GM23338 (cell line): Measurements from ENCODE around the gene AKAP10. TPM values are rescaled to one million over a fixed set of nuclear protein-coding genes. Genes with fewer than 3 reads are reported as not detected.

ENCODE experiments used
- ATAC-seq: fragments of 200-7000 bp; cut with Tn5 transposase; 3 replicates; pipeline ENCODE4 v1.9.1; 2020
- DNase-seq: peaks from one replicate; pipeline ENCODE4 v3.0.0-alpha.2; 2015; ENCODE audit warnings: low spot score
- H2AFZ ChIP-seq: fragments of 200-600 bp; sonication (generic); 2 replicates; pipeline ENCODE4 v1.8.0; 2016; ENCODE audit warnings: antibody characterized with exemption, mild to moderate bottlenecking, moderate library complexity
- H3F3A ChIP-seq: fragments of 200-600 bp; sonication (generic); replicated peaks from 2 replicates; pipeline ENCODE4 v1.8.0; 2017; ENCODE audit warnings: antibody characterized with exemption, mixed run types, low read depth
- H3K27ac ChIP-seq: fragments of 200-600 bp; sonication (generic); 2 replicates; pipeline ENCODE4 v1.6.1; 2016; ENCODE audit warnings: low read depth
- H3K27me3 ChIP-seq: fragments of 200-600 bp; sonication (generic); 2 replicates; pipeline ENCODE4 v1.8.0; 2016; ENCODE audit warnings: mild to moderate bottlenecking, mixed run types, moderate library complexity; ENCODE audit not compliant: insufficient read depth
- H3K36me3 ChIP-seq: fragments of 200-600 bp; sonication (generic); 2 replicates; pipeline ENCODE4 v1.8.0; 2016; ENCODE audit warnings: mild to moderate bottlenecking; ENCODE audit not compliant: insufficient read depth
- H3K4me1 ChIP-seq: fragments of 200-600 bp; sonication (generic); 2 replicates; pipeline ENCODE4 v1.8.0; 2016; ENCODE audit warnings: mild to moderate bottlenecking, moderate library complexity; ENCODE audit not compliant: insufficient read depth
- H3K4me2 ChIP-seq: fragments of 200-600 bp; sonication (generic); 2 replicates; pipeline ENCODE4 v1.7.1; 2017; ENCODE audit warnings: mixed run types
- H3K4me3 ChIP-seq: fragments of 200-600 bp; sonication (generic); 2 replicates; pipeline ENCODE4 v1.6.1; 2016; ENCODE audit warnings: mixed run types
- H3K79me2 ChIP-seq: fragments of 200-600 bp; sonication (generic); replicated peaks from 2 replicates; pipeline ENCODE4 v1.8.0; 2017; ENCODE audit warnings: mild to moderate bottlenecking; ENCODE audit not compliant: insufficient read depth
- H3K9me2 ChIP-seq: fragments of 200-600 bp; sonication (generic); 2 replicates; pipeline ENCODE4 v1.8.0; 2017; ENCODE audit not compliant: insufficient read depth
- H4K20me1 ChIP-seq: fragments of 200-600 bp; sonication (generic); replicated peaks from 2 replicates; pipeline ENCODE4 v1.8.0; 2017; ENCODE audit warnings: mild to moderate bottlenecking; ENCODE audit not compliant: insufficient read depth
- H3K27ac Mint-ChIP-seq: 2 replicates; pipeline ENCODE4 v1.8.0; 2020; ENCODE audit warnings: inconsistent platforms, mild to moderate bottlenecking, moderate library complexity, mixed read lengths
- H3K27me3 Mint-ChIP-seq: 3 replicates; pipeline ENCODE4 v1.8.0; 2022; ENCODE audit warnings: low read depth, mild to moderate bottlenecking, moderate library complexity, mixed read lengths, inconsistent platforms; ENCODE audit not compliant: insufficient read depth, poor library complexity
- H3K36me3 Mint-ChIP-seq: 3 replicates; pipeline ENCODE4 v1.8.0; 2021; ENCODE audit warnings: low read depth, mild to moderate bottlenecking, inconsistent platforms, moderate library complexity, mixed read lengths
- H3K4me1 Mint-ChIP-seq: 3 replicates; pipeline ENCODE4 v1.8.0; 2020; ENCODE audit warnings: mild to moderate bottlenecking, inconsistent platforms, mixed read lengths
- H3K4me3 Mint-ChIP-seq: 3 replicates; pipeline ENCODE4 v1.8.0; 2021; ENCODE audit warnings: moderate library complexity, mild to moderate bottlenecking, inconsistent platforms, mixed read lengths
- H3K9me3 Mint-ChIP-seq: 3 replicates; pipeline ENCODE4 v1.8.0; 2020; ENCODE audit warnings: moderate library complexity, mild to moderate bottlenecking, inconsistent platforms, mixed read lengths
- CREB1 ChIP-seq: fragments of 250-450 bp; sonication (Bioruptor Pico); IDR thresholded peaks from 2 replicates; pipeline ENCODE4 v1.5.0; 2020; ENCODE audit warnings: low read depth, mild to moderate bottlenecking, moderate library complexity
- EZH2 ChIP-seq: fragments of 200-600 bp; sonication (generic); IDR thresholded peaks from one replicate; pipeline ENCODE4 v1.8.0; 2017; ENCODE audit warnings: antibody characterized with exemption, mild to moderate bottlenecking, low read depth; ENCODE audit not compliant: unreplicated experiment
- EZH2phosphoT487 ChIP-seq: fragments of 200-600 bp; sonication (generic); IDR thresholded peaks from one replicate; pipeline ENCODE4 v1.8.1; 2018; ENCODE audit warnings: antibody characterized with exemption; ENCODE audit not compliant: unreplicated experiment
- JUNB ChIP-seq: IDR thresholded peaks from one replicate; pipeline ENCODE4 v1.6.1; 2016; ENCODE audit warnings: antibody characterized with exemption; ENCODE audit not compliant: unreplicated experiment
- NANOG ChIP-seq: IDR thresholded peaks from 2 replicates; pipeline ENCODE4 v1.6.1; 2016; ENCODE audit warnings: antibody characterized with exemption, borderline replicate concordance
- POLR2AphosphoS5 ChIP-seq: IDR thresholded peaks from 2 replicates; pipeline ENCODE4 v1.6.1; 2016; ENCODE audit warnings: antibody characterized with exemption, low read depth
- STAT1 ChIP-seq: IDR thresholded peaks from one replicate; pipeline ENCODE4 v1.6.1; 2016; ENCODE audit warnings: antibody characterized with exemption; ENCODE audit not compliant: unreplicated experiment
- ZNF114 ChIP-seq: fragments of 250-450 bp; sonication (Bioruptor Pico); IDR thresholded peaks from 2 replicates; pipeline ENCODE4 v1.5.0; 2020; ENCODE audit warnings: mild to moderate bottlenecking, moderate library complexity
- polyA plus RNA-seq: library from polyadenylated mRNA; unstranded; fragments of >200 nt; fragmentation: Nextera tagmentation; extraction: Ambion mirVana; gene quantifications from 2 replicates; pipeline ENCODE4 v1.2.1, GENCODE V29; 2016
- total RNA-seq: library from RNA; depleted of rRNA; stranded (reverse); fragments of >200 nt; shearing (Covaris generic); gene quantifications from 2 replicates; pipeline ENCODE4 v1.2.3, GENCODE V29; 2014
- TF ChIP-seq, protein P1 (sequence below): IDR thresholded peaks from one replicate; pipeline ENCODE4 v1.6.1; 2018; ENCODE audit warnings: antibody characterized with exemption; ENCODE audit not compliant: unreplicated experiment
- TF ChIP-seq, protein P2 (sequence below): IDR thresholded peaks from 2 replicates; pipeline ENCODE4 v1.6.1; 2016; ENCODE audit warnings: antibody characterized with exemption
- TF ChIP-seq, protein P3 (sequence below): fragments of 250-450 bp; sonication (Bioruptor Pico); IDR thresholded peaks from 2 replicates; pipeline ENCODE4 v1.5.0; 2020; ENCODE audit warnings: mild to moderate bottlenecking, moderate library complexity

The AKAP10 gene
- total and polyA plus RNA-seq, 2 experiments from 2014 or later, result 16.7 to 25.9 TPM

DNA sequence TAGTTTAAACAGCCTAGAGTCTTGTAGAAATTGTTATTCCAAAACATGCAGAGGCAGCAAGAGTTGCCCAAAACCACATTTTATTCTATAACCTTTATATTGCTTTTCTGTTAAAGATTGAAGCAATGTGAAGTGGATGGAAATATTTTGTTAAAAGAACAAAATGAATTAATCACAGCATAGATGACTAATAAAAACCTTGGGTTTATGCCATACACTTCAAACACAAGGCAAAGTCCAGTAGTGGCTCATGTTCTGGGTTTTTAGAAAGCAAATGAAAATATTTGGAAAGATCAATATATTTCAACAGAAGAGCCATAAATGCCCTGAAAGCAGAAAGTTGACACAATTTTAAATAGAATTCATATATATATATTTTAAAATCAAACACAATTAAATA lies 73.2 kb downstream of the AKAP10 start:
- Histone ChIP-seq H3K79me2 (no peaks in the 10 kb centered on the region), H3K4me2 (no peak overlapping the region), H2AFZ (no peak overlapping the region), H3K4me3 (no peak overlapping the region), H3K4me1 (no peaks in the 10 kb centered on the region), H3K36me3 (peaks cover 45% of the 10 kb centered on the region), H3K9me2 (no peaks in the 10 kb centered on the region), H3K27ac (no peak overlapping the region), H3F3A (0 out of 2 replicates have a peak, but pooled peaks cover 2% of the 10 kb centered on the region), H4K20me1 (peaks cover 4% of the 10 kb centered on the region; the same call in 1 of the 2 replicates), H3K27me3 (no peaks in the 10 kb centered on the region)
- Mint-ChIP-seq H3K36me3 (peaks cover 65% of the 10 kb centered on the region), H3K27ac (no peak overlapping the region), H3K4me3 (no peak overlapping the region), H3K4me1 (no peaks in the 10 kb centered on the region), H3K27me3 (peaks cover 7% of the 10 kb centered on the region), H3K9me3 (no peaks in the 10 kb centered on the region)
- no peak for ATAC-seq
- no peak for DNase-seq
- TF ChIP-seq POLR2AphosphoS5 (no peak), STAT1 (no peak), ZNF114 (CRISPR knock-in tag) (no peak), JUNB (no peak), EZH2phosphoT487 (no peak), NANOG (no peak), CREB1 (no peak), EZH2 (no peak)
- TF ChIP-seq, protein P1, sequence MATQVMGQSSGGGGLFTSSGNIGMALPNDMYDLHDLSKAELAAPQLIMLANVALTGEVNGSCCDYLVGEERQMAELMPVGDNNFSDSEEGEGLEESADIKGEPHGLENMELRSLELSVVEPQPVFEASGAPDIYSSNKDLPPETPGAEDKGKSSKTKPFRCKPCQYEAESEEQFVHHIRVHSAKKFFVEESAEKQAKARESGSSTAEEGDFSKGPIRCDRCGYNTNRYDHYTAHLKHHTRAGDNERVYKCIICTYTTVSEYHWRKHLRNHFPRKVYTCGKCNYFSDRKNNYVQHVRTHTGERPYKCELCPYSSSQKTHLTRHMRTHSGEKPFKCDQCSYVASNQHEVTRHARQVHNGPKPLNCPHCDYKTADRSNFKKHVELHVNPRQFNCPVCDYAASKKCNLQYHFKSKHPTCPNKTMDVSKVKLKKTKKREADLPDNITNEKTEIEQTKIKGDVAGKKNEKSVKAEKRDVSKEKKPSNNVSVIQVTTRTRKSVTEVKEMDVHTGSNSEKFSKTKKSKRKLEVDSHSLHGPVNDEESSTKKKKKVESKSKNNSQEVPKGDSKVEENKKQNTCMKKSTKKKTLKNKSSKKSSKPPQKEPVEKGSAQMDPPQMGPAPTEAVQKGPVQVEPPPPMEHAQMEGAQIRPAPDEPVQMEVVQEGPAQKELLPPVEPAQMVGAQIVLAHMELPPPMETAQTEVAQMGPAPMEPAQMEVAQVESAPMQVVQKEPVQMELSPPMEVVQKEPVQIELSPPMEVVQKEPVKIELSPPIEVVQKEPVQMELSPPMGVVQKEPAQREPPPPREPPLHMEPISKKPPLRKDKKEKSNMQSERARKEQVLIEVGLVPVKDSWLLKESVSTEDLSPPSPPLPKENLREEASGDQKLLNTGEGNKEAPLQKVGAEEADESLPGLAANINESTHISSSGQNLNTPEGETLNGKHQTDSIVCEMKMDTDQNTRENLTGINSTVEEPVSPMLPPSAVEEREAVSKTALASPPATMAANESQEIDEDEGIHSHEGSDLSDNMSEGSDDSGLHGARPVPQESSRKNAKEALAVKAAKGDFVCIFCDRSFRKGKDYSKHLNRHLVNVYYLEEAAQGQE, result no peak
- TF ChIP-seq, protein P2, sequence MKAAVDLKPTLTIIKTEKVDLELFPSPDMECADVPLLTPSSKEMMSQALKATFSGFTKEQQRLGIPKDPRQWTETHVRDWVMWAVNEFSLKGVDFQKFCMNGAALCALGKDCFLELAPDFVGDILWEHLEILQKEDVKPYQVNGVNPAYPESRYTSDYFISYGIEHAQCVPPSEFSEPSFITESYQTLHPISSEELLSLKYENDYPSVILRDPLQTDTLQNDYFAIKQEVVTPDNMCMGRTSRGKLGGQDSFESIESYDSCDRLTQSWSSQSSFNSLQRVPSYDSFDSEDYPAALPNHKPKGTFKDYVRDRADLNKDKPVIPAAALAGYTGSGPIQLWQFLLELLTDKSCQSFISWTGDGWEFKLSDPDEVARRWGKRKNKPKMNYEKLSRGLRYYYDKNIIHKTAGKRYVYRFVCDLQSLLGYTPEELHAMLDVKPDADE, result no peak
- TF ChIP-seq, protein P3, sequence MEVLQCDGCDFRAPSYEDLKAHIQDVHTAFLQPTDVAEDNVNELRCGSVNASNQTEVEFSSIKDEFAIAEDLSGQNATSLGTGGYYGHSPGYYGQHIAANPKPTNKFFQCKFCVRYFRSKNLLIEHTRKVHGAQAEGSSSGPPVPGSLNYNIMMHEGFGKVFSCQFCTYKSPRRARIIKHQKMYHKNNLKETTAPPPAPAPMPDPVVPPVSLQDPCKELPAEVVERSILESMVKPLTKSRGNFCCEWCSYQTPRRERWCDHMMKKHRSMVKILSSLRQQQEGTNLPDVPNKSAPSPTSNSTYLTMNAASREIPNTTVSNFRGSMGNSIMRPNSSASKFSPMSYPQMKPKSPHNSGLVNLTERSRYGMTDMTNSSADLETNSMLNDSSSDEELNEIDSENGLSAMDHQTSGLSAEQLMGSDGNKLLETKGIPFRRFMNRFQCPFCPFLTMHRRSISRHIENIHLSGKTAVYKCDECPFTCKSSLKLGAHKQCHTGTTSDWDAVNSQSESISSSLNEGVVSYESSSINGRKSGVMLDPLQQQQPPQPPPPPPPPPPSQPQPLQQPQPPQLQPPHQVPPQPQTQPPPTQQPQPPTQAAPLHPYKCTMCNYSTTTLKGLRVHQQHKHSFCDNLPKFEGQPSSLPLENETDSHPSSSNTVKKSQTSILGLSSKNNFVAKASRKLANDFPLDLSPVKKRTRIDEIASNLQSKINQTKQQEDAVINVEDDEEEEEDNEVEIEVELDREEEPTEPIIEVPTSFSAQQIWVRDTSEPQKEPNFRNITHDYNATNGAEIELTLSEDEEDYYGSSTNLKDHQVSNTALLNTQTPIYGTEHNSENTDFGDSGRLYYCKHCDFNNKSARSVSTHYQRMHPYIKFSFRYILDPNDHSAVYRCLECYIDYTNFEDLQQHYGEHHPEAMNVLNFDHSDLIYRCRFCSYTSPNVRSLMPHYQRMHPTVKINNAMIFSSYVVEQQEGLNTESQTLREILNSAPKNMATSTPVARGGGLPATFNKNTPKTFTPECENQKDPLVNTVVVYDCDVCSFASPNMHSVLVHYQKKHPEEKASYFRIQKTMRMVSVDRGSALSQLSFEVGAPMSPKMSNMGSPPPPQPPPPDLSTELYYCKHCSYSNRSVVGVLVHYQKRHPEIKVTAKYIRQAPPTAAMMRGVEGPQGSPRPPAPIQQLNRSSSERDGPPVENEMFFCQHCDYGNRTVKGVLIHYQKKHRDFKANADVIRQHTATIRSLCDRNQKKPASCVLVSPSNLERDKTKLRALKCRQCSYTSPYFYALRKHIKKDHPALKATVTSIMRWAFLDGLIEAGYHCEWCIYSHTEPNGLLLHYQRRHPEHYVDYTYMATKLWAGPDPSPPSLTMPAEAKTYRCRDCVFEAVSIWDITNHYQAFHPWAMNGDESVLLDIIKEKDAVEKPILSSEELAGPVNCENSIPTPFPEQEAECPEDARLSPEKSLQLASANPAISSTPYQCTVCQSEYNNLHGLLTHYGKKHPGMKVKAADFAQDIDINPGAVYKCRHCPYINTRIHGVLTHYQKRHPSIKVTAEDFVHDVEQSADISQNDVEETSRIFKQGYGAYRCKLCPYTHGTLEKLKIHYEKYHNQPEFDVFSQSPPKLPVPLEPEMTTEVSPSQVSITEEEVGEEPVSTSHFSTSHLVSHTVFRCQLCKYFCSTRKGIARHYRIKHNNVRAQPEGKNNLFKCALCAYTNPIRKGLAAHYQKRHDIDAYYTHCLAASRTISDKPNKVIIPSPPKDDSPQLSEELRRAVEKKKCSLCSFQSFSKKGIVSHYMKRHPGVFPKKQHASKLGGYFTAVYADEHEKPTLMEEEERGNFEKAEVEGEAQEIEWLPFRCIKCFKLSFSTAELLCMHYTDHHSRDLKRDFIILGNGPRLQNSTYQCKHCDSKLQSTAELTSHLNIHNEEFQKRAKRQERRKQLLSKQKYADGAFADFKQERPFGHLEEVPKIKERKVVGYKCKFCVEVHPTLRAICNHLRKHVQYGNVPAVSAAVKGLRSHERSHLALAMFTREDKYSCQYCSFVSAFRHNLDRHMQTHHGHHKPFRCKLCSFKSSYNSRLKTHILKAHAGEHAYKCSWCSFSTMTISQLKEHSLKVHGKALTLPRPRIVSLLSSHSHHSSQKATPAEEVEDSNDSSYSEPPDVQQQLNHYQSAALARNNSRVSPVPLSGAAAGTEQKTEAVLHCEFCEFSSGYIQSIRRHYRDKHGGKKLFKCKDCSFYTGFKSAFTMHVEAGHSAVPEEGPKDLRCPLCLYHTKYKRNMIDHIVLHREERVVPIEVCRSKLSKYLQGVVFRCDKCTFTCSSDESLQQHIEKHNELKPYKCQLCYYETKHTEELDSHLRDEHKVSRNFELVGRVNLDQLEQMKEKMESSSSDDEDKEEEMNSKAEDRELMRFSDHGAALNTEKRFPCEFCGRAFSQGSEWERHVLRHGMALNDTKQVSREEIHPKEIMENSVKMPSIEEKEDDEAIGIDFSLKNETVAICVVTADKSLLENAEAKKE (CRISPR knock-in tag), result no peak
